GM23338 (cell line): ENCODE data around the gene NMD3. TPM values are rescaled to one million over a fixed set of nuclear protein-coding genes. Genes with fewer than 3 reads are reported as not detected.
"Not testable (repeated sequence)": the region's sequence is repeated elsewhere in the genome, so short reads cannot be mapped to it uniquely, and the experiment has no call there.

Experiments
- ATAC-seq: fragments of 200-7000 bp; cut with Tn5 transposase; 3 replicates; pipeline ENCODE4 v1.9.1; 2020
- DNase-seq: peaks from one replicate; pipeline ENCODE4 v3.0.0-alpha.2; 2015; ENCODE audit warnings: low spot score
- H2AFZ ChIP-seq: fragments of 200-600 bp; sonication (generic); 2 replicates; pipeline ENCODE4 v1.8.0; 2016; ENCODE audit warnings: antibody characterized with exemption, mild to moderate bottlenecking, moderate library complexity
- H3F3A ChIP-seq: fragments of 200-600 bp; sonication (generic); replicated peaks from 2 replicates; pipeline ENCODE4 v1.8.0; 2017; ENCODE audit warnings: antibody characterized with exemption, mixed run types, low read depth
- H3K27ac ChIP-seq: fragments of 200-600 bp; sonication (generic); 2 replicates; pipeline ENCODE4 v1.6.1; 2016; ENCODE audit warnings: low read depth
- H3K27me3 ChIP-seq: fragments of 200-600 bp; sonication (generic); 2 replicates; pipeline ENCODE4 v1.8.0; 2016; ENCODE audit warnings: mild to moderate bottlenecking, mixed run types, moderate library complexity; ENCODE audit not compliant: insufficient read depth
- H3K36me3 ChIP-seq: fragments of 200-600 bp; sonication (generic); 2 replicates; pipeline ENCODE4 v1.8.0; 2016; ENCODE audit warnings: mild to moderate bottlenecking; ENCODE audit not compliant: insufficient read depth
- H3K4me1 ChIP-seq: fragments of 200-600 bp; sonication (generic); 2 replicates; pipeline ENCODE4 v1.8.0; 2016; ENCODE audit warnings: mild to moderate bottlenecking, moderate library complexity; ENCODE audit not compliant: insufficient read depth
- H3K4me2 ChIP-seq: fragments of 200-600 bp; sonication (generic); 2 replicates; pipeline ENCODE4 v1.7.1; 2017; ENCODE audit warnings: mixed run types
- H3K4me3 ChIP-seq: fragments of 200-600 bp; sonication (generic); 2 replicates; pipeline ENCODE4 v1.6.1; 2016; ENCODE audit warnings: mixed run types
- H3K79me2 ChIP-seq: fragments of 200-600 bp; sonication (generic); replicated peaks from 2 replicates; pipeline ENCODE4 v1.8.0; 2017; ENCODE audit warnings: mild to moderate bottlenecking; ENCODE audit not compliant: insufficient read depth
- H3K9me2 ChIP-seq: fragments of 200-600 bp; sonication (generic); 2 replicates; pipeline ENCODE4 v1.8.0; 2017; ENCODE audit not compliant: insufficient read depth
- H4K20me1 ChIP-seq: fragments of 200-600 bp; sonication (generic); replicated peaks from 2 replicates; pipeline ENCODE4 v1.8.0; 2017; ENCODE audit warnings: mild to moderate bottlenecking; ENCODE audit not compliant: insufficient read depth
- H3K27ac Mint-ChIP-seq: 2 replicates; pipeline ENCODE4 v1.8.0; 2020; ENCODE audit warnings: inconsistent platforms, mild to moderate bottlenecking, moderate library complexity, mixed read lengths
- H3K27me3 Mint-ChIP-seq: 3 replicates; pipeline ENCODE4 v1.8.0; 2022; ENCODE audit warnings: low read depth, mild to moderate bottlenecking, moderate library complexity, mixed read lengths, inconsistent platforms; ENCODE audit not compliant: insufficient read depth, poor library complexity
- H3K36me3 Mint-ChIP-seq: 3 replicates; pipeline ENCODE4 v1.8.0; 2021; ENCODE audit warnings: low read depth, mild to moderate bottlenecking, inconsistent platforms, moderate library complexity, mixed read lengths
- H3K4me1 Mint-ChIP-seq: 3 replicates; pipeline ENCODE4 v1.8.0; 2020; ENCODE audit warnings: mild to moderate bottlenecking, inconsistent platforms, mixed read lengths
- H3K4me3 Mint-ChIP-seq: 3 replicates; pipeline ENCODE4 v1.8.0; 2021; ENCODE audit warnings: moderate library complexity, mild to moderate bottlenecking, inconsistent platforms, mixed read lengths
- H3K9me3 Mint-ChIP-seq: 3 replicates; pipeline ENCODE4 v1.8.0; 2020; ENCODE audit warnings: moderate library complexity, mild to moderate bottlenecking, inconsistent platforms, mixed read lengths
- CREB1 ChIP-seq: fragments of 250-450 bp; sonication (Bioruptor Pico); IDR thresholded peaks from 2 replicates; pipeline ENCODE4 v1.5.0; 2020; ENCODE audit warnings: low read depth, mild to moderate bottlenecking, moderate library complexity
- CTCF ChIP-seq, 2 experiments: fragments of 200-600 bp in 1 of 2; sonication (generic) in 1 of 2; conservative IDR thresholded peaks; 2 replicates each; pipeline versions ENCODE4 v1.5.1 to v1.6.1; 2016 to 2017; ENCODE audit warnings: antibody characterized with exemption in 2 of 2, low read depth in 2 of 2, mild to moderate bottlenecking in 2 of 2, moderate library complexity in 1 of 2
- EZH2 ChIP-seq: fragments of 200-600 bp; sonication (generic); IDR thresholded peaks from one replicate; pipeline ENCODE4 v1.8.0; 2017; ENCODE audit warnings: antibody characterized with exemption, mild to moderate bottlenecking, low read depth; ENCODE audit not compliant: unreplicated experiment
- EZH2phosphoT487 ChIP-seq: fragments of 200-600 bp; sonication (generic); IDR thresholded peaks from one replicate; pipeline ENCODE4 v1.8.1; 2018; ENCODE audit warnings: antibody characterized with exemption; ENCODE audit not compliant: unreplicated experiment
- JUNB ChIP-seq: IDR thresholded peaks from one replicate; pipeline ENCODE4 v1.6.1; 2016; ENCODE audit warnings: antibody characterized with exemption; ENCODE audit not compliant: unreplicated experiment
- POLR2AphosphoS5 ChIP-seq: IDR thresholded peaks from 2 replicates; pipeline ENCODE4 v1.6.1; 2016; ENCODE audit warnings: antibody characterized with exemption, low read depth
- REST ChIP-seq: IDR thresholded peaks from one replicate; pipeline ENCODE4 v1.6.1; 2018; ENCODE audit warnings: antibody characterized with exemption; ENCODE audit not compliant: unreplicated experiment
- STAT1 ChIP-seq: IDR thresholded peaks from one replicate; pipeline ENCODE4 v1.6.1; 2016; ENCODE audit warnings: antibody characterized with exemption; ENCODE audit not compliant: unreplicated experiment
- ZNF114 ChIP-seq: fragments of 250-450 bp; sonication (Bioruptor Pico); IDR thresholded peaks from 2 replicates; pipeline ENCODE4 v1.5.0; 2020; ENCODE audit warnings: mild to moderate bottlenecking, moderate library complexity
- ZNF331 ChIP-seq: fragments of 250-450 bp; sonication (Bioruptor Pico); IDR thresholded peaks from 2 replicates; pipeline ENCODE4 v1.5.0; 2020; ENCODE audit warnings: low read depth, mild to moderate bottlenecking, moderate library complexity
- polyA plus RNA-seq: library from polyadenylated mRNA; unstranded; fragments of >200 nt; fragmentation: Nextera tagmentation; extraction: Ambion mirVana; gene quantifications from 2 replicates; pipeline ENCODE4 v1.2.1, GENCODE V29; 2016
- total RNA-seq: library from RNA; depleted of rRNA; stranded (reverse); fragments of >200 nt; shearing (Covaris generic); gene quantifications from 2 replicates; pipeline ENCODE4 v1.2.3, GENCODE V29; 2014
- TF ChIP-seq, protein P1 (sequence below): IDR thresholded peaks from 2 replicates; pipeline ENCODE4 v1.6.1; 2016; ENCODE audit warnings: antibody characterized with exemption

The NMD3 gene
- total and polyA plus RNA-seq, 2 experiments from 2014 or later: 27.3 to 67.4 TPM

GRCh38 chr3:161181371-161181770 lies 39.7 kb upstream of the NMD3 start:
- H3K27me3 ChIP-seq, H3K4me3 Mint-ChIP-seq, H3K4me2 ChIP-seq, H3K27me3 Mint-ChIP-seq, ATAC-seq, H2AFZ ChIP-seq, H3K27ac Mint-ChIP-seq, H3K4me3 ChIP-seq, H3K4me1 ChIP-seq, H3K36me3 Mint-ChIP-seq, H3K36me3 ChIP-seq, DNase-seq, H3K79me2 ChIP-seq, H3F3A ChIP-seq, H3K27ac ChIP-seq, H3K9me2 ChIP-seq, H4K20me1 ChIP-seq, H3K9me3 Mint-ChIP-seq: not testable (repeated sequence)
- peaks cover 15% of the 10 kb centered on the region for H3K4me1 Mint-ChIP-seq

DNA sequence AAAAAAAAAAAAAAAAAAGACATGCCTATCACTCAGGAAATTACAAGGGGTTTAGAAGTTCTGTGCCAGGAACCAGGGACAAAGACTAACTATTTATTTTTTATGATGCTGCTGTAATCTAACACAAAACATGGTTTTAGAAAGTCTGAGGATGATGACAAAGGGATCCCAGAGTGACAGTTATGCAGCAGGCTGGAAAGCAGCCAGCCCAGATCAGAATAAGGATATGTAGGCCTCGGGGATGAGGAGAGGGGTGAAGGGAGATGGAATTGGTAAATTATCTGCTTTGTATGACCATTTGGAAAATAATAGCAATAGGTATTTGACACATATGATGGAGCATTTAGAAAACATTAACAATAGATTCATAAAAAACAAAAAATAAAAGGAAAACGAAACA lies 34.1 kb upstream of the NMD3 start:
- Histone ChIP-seq H3K4me2 (no peak overlapping the region), H3K4me3 (no peak overlapping the region), H3K36me3 (no peaks in the 10 kb centered on the region), H2AFZ (no peak overlapping the region), H3F3A (no peaks in the 10 kb centered on the region), H3K79me2 (no peaks in the 10 kb centered on the region), H3K27ac (no peak overlapping the region), H3K9me2 (no peaks in the 10 kb centered on the region), H3K4me1 (peaks cover 6% of the 10 kb centered on the region; the same call in 1 of the 2 replicates), H3K27me3 (no peaks in the 10 kb centered on the region), H4K20me1 (no peaks in the 10 kb centered on the region)
- Mint-ChIP-seq H3K4me3 (no peak overlapping the region), H3K27me3 (peaks cover 3% of the 10 kb centered on the region), H3K27ac (no peak overlapping the region), H3K36me3 (peaks cover 3% of the 10 kb centered on the region; the same call in 1 of the 3 replicates), H3K4me1 (peaks cover 15% of the 10 kb centered on the region), H3K9me3 (0 out of 3 replicates have a peak, but pooled peaks cover 3% of the 10 kb centered on the region)
- ATAC-seq (no peak), DNase-seq (no peak)
- TF ChIP-seq EZH2phosphoT487 (no peak), CREB1 (no peak), POLR2AphosphoS5 (no peak), CTCF (conservative IDR thresholded peaks at IDR 0.05; ENCODE audit: low read depth in 2 of 2) (no peak), ZNF331 (CRISPR knock-in tag) (no peak), ZNF114 (CRISPR knock-in tag) (no peak), STAT1 (no peak), EZH2 (no peak), JUNB (no peak), REST (no peak)
- TF ChIP-seq, protein P1, sequence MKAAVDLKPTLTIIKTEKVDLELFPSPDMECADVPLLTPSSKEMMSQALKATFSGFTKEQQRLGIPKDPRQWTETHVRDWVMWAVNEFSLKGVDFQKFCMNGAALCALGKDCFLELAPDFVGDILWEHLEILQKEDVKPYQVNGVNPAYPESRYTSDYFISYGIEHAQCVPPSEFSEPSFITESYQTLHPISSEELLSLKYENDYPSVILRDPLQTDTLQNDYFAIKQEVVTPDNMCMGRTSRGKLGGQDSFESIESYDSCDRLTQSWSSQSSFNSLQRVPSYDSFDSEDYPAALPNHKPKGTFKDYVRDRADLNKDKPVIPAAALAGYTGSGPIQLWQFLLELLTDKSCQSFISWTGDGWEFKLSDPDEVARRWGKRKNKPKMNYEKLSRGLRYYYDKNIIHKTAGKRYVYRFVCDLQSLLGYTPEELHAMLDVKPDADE: no peak
